Activated CD4-positive, alpha-beta T cell treated with anti-CD3 and anti-CD28 coated beads for 36 hours (primary cell): ENCODE results near the gene ICE1. TPM values are rescaled to one million over a fixed set of nuclear protein-coding genes. Genes with fewer than 3 reads are reported as not detected.
"Not testable (repeated sequence)": the region's sequence is repeated elsewhere in the genome, so short reads cannot be mapped to it uniquely, and the experiment has no call there.

Experiments used
- ATAC-seq: fragments of 200-7000 bp; cut with Tn5 transposase; one replicate; pipeline ENCODE4 v1.10.0; 2021; ENCODE audit warnings: mild to moderate bottlenecking, moderate library complexity
- CTCF ChIA-PET: fragments of 350-600 bp; sonication (Branson Sonifier 250); formaldehyde crosslinking; loops from one replicate; lab custom pipeline; 2021; ENCODE audit warnings: antibody characterized with exemption; lab: Charles Lee
- POLR2A ChIA-PET: fragments of 350-600 bp; sonication (Branson Sonifier 250); formaldehyde crosslinking; loops from one replicate; lab custom pipeline; 2021; ENCODE audit warnings: antibody characterized with exemption, inconsistent platforms; lab: Charles Lee
- DNase-seq: peaks from one replicate; pipeline ENCODE4 v3.0.0-alpha.2; 2020
- H3K27ac Mint-ChIP-seq: one replicate; pipeline ENCODE4 v1.8.0; 2021; ENCODE audit warnings: mixed read lengths
- H3K27me3 Mint-ChIP-seq: one replicate; pipeline ENCODE4 v1.8.0; 2021; ENCODE audit warnings: mixed read lengths
- H3K36me3 Mint-ChIP-seq: one replicate; pipeline ENCODE4 v1.8.0; 2021; ENCODE audit warnings: low read depth, mixed read lengths
- H3K4me1 Mint-ChIP-seq: one replicate; pipeline ENCODE4 v1.8.0; 2021; ENCODE audit warnings: mixed read lengths
- H3K4me3 Mint-ChIP-seq: one replicate; pipeline ENCODE4 v1.8.0; 2021; ENCODE audit warnings: mild to moderate bottlenecking, moderate library complexity, mixed read lengths
- H3K9me3 Mint-ChIP-seq: one replicate; pipeline ENCODE4 v1.8.0; 2021; ENCODE audit warnings: low read depth, mixed read lengths
- intact Hi-C, 2 experiments: fragments of 100-400 bp; cut with DNase I in 1 of 2; cut with micrococcal nuclease in 1 of 2; formaldehyde crosslinking; loops; one replicate each; pipeline versions ENCODE4 v1.14.2 to v1.15.1; 2022 to 2024; cut with DNase I, micrococcal nuclease
- total RNA-seq, 2 experiments: library from RNA; stranded (reverse); gene quantifications; one replicate each; pipeline ENCODE4 v1.2.3, GENCODE V29; 2021

Gene ICE1
- total RNA-seq, 2 experiments from 2014 or later, result 26.5 to 27.4 TPM

GRCh38 chr5:5384660-5385330, 37.7 kb upstream of the ICE1 start:
- no peaks in the 10 kb centered on the region for H3K9me3 Mint-ChIP-seq
- intact Hi-C loops, result no loop called here
- DNase-seq (no peak), ATAC-seq (no peak)
- H3K36me3 Mint-ChIP-seq, result no peaks in the 10 kb centered on the region
- H3K4me3 Mint-ChIP-seq, result no peak overlapping the region
- H3K4me1 Mint-ChIP-seq, result no peaks in the 10 kb centered on the region
- CTCF ChIA-PET, result no interaction called here
- H3K27me3 Mint-ChIP-seq, result no peaks in the 10 kb centered on the region
- POLR2A ChIA-PET, result interaction anchor here (0.6 kb wide), 1 partner anchor 80 kb away, joined by 3 read pairs; no protein-coding TSS in a partner anchor
- no peak overlapping the region for H3K27ac Mint-ChIP-seq

DNA sequence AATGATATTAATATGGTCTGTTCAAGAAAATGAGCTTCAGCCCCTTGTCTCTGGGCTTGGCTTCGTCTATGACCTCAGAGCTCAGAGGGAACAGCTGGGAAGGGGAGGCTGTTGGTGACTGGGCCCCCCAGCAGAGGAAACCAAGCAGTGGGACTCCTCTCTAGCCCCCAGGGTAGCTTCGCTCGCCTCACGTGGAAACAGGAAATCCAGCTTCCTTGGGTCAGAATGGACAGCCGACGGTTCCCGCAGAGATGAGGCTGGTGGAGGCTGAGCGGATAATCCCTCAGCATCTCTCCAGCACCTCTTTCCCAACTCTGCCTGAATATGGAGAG, 37.2 kb upstream of the ICE1 start:
- H3K9me3 Mint-ChIP-seq, result no peaks in the 10 kb centered on the region
- H3K27ac Mint-ChIP-seq, result no peak overlapping the region
- no peaks in the 10 kb centered on the region for H3K4me1 Mint-ChIP-seq
- no peaks in the 10 kb centered on the region for H3K27me3 Mint-ChIP-seq
- H3K4me3 Mint-ChIP-seq, result no peak overlapping the region
- H3K36me3 Mint-ChIP-seq, result no peaks in the 10 kb centered on the region
- no peak for ATAC-seq
- DNase-seq, result no peak
- CTCF ChIA-PET, result no interaction called here
- intact Hi-C loops, result no loop called here
- POLR2A ChIA-PET, result no interaction called here

GRCh38 chr5:5386329-5386728, 36.1 kb upstream of the ICE1 start:
- ChIA-PET CTCF (interaction anchor here (1.3 kb wide), 1 partner anchor 33 kb away, joined by 3 read pairs; no protein-coding TSS in a partner anchor), POLR2A (no interaction called here)
- Mint-ChIP-seq H3K27me3 (no peaks in the 10 kb centered on the region), H3K36me3 (no peaks in the 10 kb centered on the region), H3K27ac (no peak overlapping the region), H3K4me3 (no peak overlapping the region), H3K4me1 (no peaks in the 10 kb centered on the region), H3K9me3 (no peaks in the 10 kb centered on the region)
- DNase-seq, result no peak
- intact Hi-C loops, result no loop called here
- ATAC-seq, result no peak

- Mint-ChIP-seq H3K36me3 (no peaks in the 10 kb centered on the region), H3K4me3 (no peak overlapping the region), H3K27me3 (no peaks in the 10 kb centered on the region), H3K27ac (no peak overlapping the region), H3K9me3 (no peaks in the 10 kb centered on the region), H3K4me1 (no peaks in the 10 kb centered on the region)
- intact Hi-C loops, result no loop called here
- no peak for DNase-seq
- ATAC-seq, result no peak
- POLR2A ChIA-PET, result no interaction called here
- CTCF ChIA-PET, result interaction anchor here (1.3 kb wide), 1 partner anchor 34 kb away, joined by 3 read pairs; no protein-coding TSS in a partner anchor
Measured at GRCh38 chr5:5387192-5387591, 35.3 kb upstream of the ICE1 start.

DNA sequence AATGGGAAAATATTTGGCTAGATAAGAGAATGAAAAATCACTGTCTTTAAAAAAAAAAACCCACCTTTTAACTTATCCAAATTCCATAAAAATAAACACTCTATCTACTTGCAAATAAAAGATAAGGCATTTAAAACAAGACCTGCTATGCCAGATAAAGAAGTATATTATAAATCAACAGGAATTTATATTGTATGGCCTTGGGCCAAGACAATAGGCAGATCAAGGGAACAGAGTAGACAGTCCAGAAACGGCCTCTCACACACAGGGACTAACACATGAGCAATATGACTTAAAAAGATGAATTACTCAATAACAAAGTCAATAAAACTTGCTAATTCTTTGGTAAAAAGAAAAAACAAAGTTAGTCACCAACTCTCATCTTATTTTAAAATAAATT, 34.7 kb upstream of the ICE1 start:
- Mint-ChIP-seq H3K4me1 (no peaks in the 10 kb centered on the region), H3K27ac (no peak overlapping the region), H3K9me3 (peaks cover 2% of the 10 kb centered on the region), H3K4me3 (no peak overlapping the region), H3K36me3 (peaks cover 3% of the 10 kb centered on the region), H3K27me3 (no peaks in the 10 kb centered on the region)
- intact Hi-C loops, result no loop called here
- POLR2A ChIA-PET, result no interaction called here
- ATAC-seq (no peak), DNase-seq (no peak)
- CTCF ChIA-PET, result no interaction called here

DNA sequence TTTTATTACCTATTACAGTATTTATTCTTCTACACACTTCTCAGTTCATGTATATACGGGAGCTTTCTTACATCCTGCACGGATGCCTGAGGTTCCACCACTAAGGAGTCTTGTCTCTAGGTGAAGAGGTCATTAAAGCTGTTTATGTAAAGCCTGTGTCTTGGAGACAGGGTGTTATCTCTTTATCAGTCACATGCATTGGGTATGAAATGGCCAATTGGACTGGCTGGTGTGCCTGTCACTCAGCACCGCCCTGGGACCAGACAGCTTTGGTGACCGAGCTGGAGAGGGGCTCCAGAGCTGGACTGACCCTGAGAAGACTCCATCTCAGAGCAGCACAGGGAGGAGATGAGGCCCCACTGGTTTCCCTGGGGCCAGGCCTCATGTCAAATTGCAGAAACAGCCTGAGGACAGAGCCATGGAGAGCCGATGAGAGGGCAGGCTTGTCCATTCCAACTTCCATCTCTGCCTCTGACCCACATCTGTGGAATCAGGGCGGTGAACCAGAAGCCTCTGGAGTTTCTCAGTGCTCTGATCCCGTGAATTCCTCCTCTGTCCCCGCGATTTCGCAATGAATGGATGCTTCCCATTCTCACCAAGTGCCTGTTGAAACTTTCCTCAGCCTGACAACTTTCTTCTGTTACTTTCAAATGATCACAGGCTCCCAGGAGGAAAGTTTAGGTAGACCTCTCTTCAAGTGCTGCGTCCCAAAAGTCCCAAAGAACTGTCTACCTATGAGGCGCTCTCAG, 32.2 kb upstream of the ICE1 start:
- DNase-seq, H3K27ac Mint-ChIP-seq, H3K4me1 Mint-ChIP-seq, intact Hi-C loops, H3K4me3 Mint-ChIP-seq, ATAC-seq, H3K36me3 Mint-ChIP-seq, H3K9me3 Mint-ChIP-seq, POLR2A ChIA-PET, CTCF ChIA-PET, H3K27me3 Mint-ChIP-seq: not testable (repeated sequence)

DNA sequence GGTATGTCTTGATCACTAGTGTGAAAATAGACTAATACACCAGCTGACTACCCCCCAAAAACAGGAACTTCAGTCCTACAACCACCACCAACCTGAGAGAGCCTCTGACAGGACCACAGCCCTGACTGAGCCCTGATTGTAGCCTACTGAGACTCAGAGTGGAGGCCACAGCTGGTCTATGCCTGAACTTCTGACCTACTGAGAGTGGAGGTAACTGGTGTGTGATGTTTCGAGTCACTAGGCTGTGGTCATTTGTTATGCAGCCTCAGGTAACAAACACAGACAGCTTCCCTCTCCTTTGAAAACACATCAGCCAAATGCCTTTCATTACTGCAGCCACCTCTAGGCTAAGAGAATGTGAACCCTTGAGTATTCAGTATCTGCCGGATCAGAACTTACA, 30.0 kb upstream of the ICE1 start:
- H3K27me3 Mint-ChIP-seq, DNase-seq, CTCF ChIA-PET, H3K9me3 Mint-ChIP-seq, ATAC-seq, H3K36me3 Mint-ChIP-seq, POLR2A ChIA-PET, H3K27ac Mint-ChIP-seq, H3K4me3 Mint-ChIP-seq, intact Hi-C loops, H3K4me1 Mint-ChIP-seq: not testable (repeated sequence)

GRCh38 chr5:5394384-5394986, 28.0 kb upstream of the ICE1 start:
- intact Hi-C loops, POLR2A ChIA-PET, H3K27ac Mint-ChIP-seq, H3K36me3 Mint-ChIP-seq, ATAC-seq, H3K27me3 Mint-ChIP-seq, H3K4me1 Mint-ChIP-seq, H3K9me3 Mint-ChIP-seq, CTCF ChIA-PET, H3K4me3 Mint-ChIP-seq: not testable (repeated sequence)
- peak; percentile 31 for DNase-seq

- H3K4me1 Mint-ChIP-seq, H3K9me3 Mint-ChIP-seq, H3K4me3 Mint-ChIP-seq, POLR2A ChIA-PET, H3K36me3 Mint-ChIP-seq, DNase-seq, H3K27me3 Mint-ChIP-seq, intact Hi-C loops, ATAC-seq, CTCF ChIA-PET, H3K27ac Mint-ChIP-seq: not testable (repeated sequence)
Measured at GRCh38 chr5:5395093-5395492, 27.4 kb upstream of the ICE1 start.

- Mint-ChIP-seq H3K27me3 (no peaks in the 10 kb centered on the region), H3K36me3 (peaks cover 6% of the 10 kb centered on the region), H3K4me3 (no peak overlapping the region), H3K4me1 (no peaks in the 10 kb centered on the region), H3K27ac (no peak overlapping the region), H3K9me3 (peaks cover 1% of the 10 kb centered on the region)
- ChIA-PET POLR2A (no interaction called here), CTCF (no interaction called here)
- intact Hi-C loops, result no loop called here
- DNase-seq (no peak), ATAC-seq (no peak)
Measured at GRCh38 chr5:5398071-5398470, 24.4 kb upstream of the ICE1 start.

DNA sequence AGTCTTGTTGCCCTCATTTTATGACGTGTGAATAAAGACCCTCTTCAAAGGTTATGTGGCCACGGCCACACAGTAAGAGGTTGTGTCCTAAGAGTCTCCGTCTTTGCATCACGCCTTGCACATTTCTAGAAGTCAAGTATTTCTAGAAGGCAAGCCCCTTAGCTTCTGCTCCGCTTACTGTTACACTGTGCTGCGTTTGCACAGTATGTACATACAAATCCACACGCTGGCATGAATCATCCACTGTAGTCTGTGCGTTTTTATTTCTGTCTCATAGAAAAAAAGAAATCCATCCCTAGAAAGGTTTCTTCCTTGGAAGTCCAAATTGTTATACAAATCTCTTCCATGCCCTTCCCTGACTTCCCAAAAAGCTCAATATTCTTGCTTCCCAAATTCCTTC, 21.4 kb upstream of the ICE1 start:
- CTCF ChIA-PET, result no interaction called here
- no peak for ATAC-seq
- Mint-ChIP-seq H3K9me3 (peaks cover 1% of the 10 kb centered on the region), H3K27ac (no peak overlapping the region), H3K27me3 (no peaks in the 10 kb centered on the region), H3K4me1 (no peaks in the 10 kb centered on the region), H3K36me3 (peaks cover 5% of the 10 kb centered on the region), H3K4me3 (no peak overlapping the region)
- POLR2A ChIA-PET, result no interaction called here
- intact Hi-C loops, result no loop called here
- no peak for DNase-seq

DNA sequence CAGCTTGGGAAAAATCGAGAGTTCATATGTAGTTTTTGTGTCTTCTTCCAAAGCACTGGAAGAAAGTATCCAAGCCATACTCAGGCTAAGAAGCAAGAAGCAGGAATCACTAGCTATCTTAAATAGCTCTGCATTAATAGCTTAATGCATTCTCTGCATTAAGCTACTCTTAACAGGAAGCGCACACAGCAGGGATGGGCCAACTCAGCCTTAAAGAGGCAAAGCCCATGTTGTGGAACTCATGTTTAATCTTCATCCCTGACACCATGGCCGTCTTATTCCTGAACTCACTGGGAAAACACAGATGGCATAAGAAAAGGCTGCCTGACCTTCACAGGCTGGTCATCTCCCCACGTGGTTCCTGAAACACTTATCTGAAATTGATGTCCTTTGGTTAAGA, 18.7 kb upstream of the ICE1 start:
- no peak for DNase-seq
- Mint-ChIP-seq H3K4me3 (no peak overlapping the region), H3K36me3 (peaks cover 9% of the 10 kb centered on the region), H3K4me1 (no peaks in the 10 kb centered on the region), H3K27ac (no peak overlapping the region), H3K9me3 (peaks cover 1% of the 10 kb centered on the region), H3K27me3 (no peaks in the 10 kb centered on the region)
- ChIA-PET POLR2A (interaction anchor here (0.7 kb wide), 1 partner anchor 34 kb away, joined by 3 read pairs; no protein-coding TSS in a partner anchor), CTCF (no interaction called here)
- no peak for ATAC-seq
- intact Hi-C loops, result no loop called here
